Mesodermal cell (in vitro differentiated cells): ENCODE measurements around the gene CARD9.
A peak's percentile ranks its signal among the peaks of the same experiment; 100 is the strongest.

Experiments used
- H3K27ac ChIP-seq: 2 replicates; pipeline ENCODE4 v1.7.0; 2013; ENCODE audit warnings: mild to moderate bottlenecking, low read depth, low read length, moderate library complexity; ENCODE audit not compliant: severe bottlenecking
- H3K36me3 ChIP-seq: 2 replicates; pipeline ENCODE4 v1.7.1; 2013; ENCODE audit warnings: mild to moderate bottlenecking, low read length, moderate library complexity; ENCODE audit not compliant: control insufficient read depth, insufficient read depth
- H3K4me1 ChIP-seq: one replicate; pipeline ENCODE4 v1.7.1; 2013; ENCODE audit warnings: mild to moderate bottlenecking, low read length; ENCODE audit not compliant: insufficient read depth, control insufficient read depth, poor library complexity, severe bottlenecking
- H3K4me3 ChIP-seq: 2 replicates; pipeline ENCODE4 v1.7.0; 2013; ENCODE audit warnings: low read length, control low read depth, mild to moderate bottlenecking; ENCODE audit not compliant: insufficient read depth, poor library complexity, severe bottlenecking; ENCODE audit errors: extremely low read depth
- H3K9me3 ChIP-seq: 2 replicates; pipeline ENCODE4 v1.7.1; 2013; ENCODE audit warnings: mild to moderate bottlenecking, low read length, moderate library complexity; ENCODE audit not compliant: control insufficient read depth
- WGBS, 2 experiments: methylation state at CpG; one replicate each; pipeline ENCODE4 v1.1.5; 2013; ENCODE audit warnings: missing lambda C conversion rate in 2 of 2; ENCODE audit not compliant: insufficient coverage in 2 of 2; 5-methylcytosine and 5-hydroxymethylcytosine counted together

CARD9 gene

GRCh38 chr9:136346157-136346481, 27.4 kb downstream of the CARD9 start:
- H3K36me3 ChIP-seq, result peaks cover 24% of the 10 kb centered on the region
- H3K4me3 ChIP-seq, result no peak overlapping the region
- H3K4me1 ChIP-seq, result peaks cover 17% of the 10 kb centered on the region
- H3K9me3 ChIP-seq, result no peaks in the 10 kb centered on the region
- H3K27ac ChIP-seq, result peak overlapping the region; percentile 6
- WGBS, 2 experiments, result 75 to 85% methylated on average over 10 of the region's 10 CpGs

- H3K4me1 ChIP-seq, result peaks cover 17% of the 10 kb centered on the region
- H3K27ac ChIP-seq, result peak overlapping the region; percentile 6
- WGBS, 2 experiments, result 67 to 76% methylated on average over 37 to 41 of the region's 43 CpGs
- no peak overlapping the region for H3K4me3 ChIP-seq
- H3K36me3 ChIP-seq, result peaks cover 26% of the 10 kb centered on the region
- H3K9me3 ChIP-seq, result no peaks in the 10 kb centered on the region
Measured at GRCh38 chr9:136345281-136346156, 27.9 kb downstream of the CARD9 start.

GRCh38 chr9:136344544-136345280, 28.8 kb downstream of the CARD9 start:
- no peaks in the 10 kb centered on the region for H3K9me3 ChIP-seq
- no peak overlapping the region for H3K4me3 ChIP-seq
- WGBS, 2 experiments, result 89 to 91% methylated on average over 20 of the region's 21 CpGs
- peaks cover 17% of the 10 kb centered on the region for H3K4me1 ChIP-seq
- H3K27ac ChIP-seq, result no peak overlapping the region
- peaks cover 31% of the 10 kb centered on the region for H3K36me3 ChIP-seq

GRCh38 chr9:136343884-136344269, 29.6 kb downstream of the CARD9 start:
- Histone ChIP-seq H3K27ac (no peak overlapping the region), H3K36me3 (peaks cover 31% of the 10 kb centered on the region), H3K9me3 (no peaks in the 10 kb centered on the region), H3K4me3 (no peak overlapping the region), H3K4me1 (peaks cover 17% of the 10 kb centered on the region)
- 97 to 98% methylated on average over 22 to 24 of the region's 24 CpGs for WGBS, 2 experiments

- H3K27ac ChIP-seq, result peak overlapping the region; percentile 87
- peaks cover 35% of the 10 kb centered on the region for H3K36me3 ChIP-seq
- no peaks in the 10 kb centered on the region for H3K9me3 ChIP-seq
- H3K4me3 ChIP-seq, result no peak overlapping the region
- peaks cover 17% of the 10 kb centered on the region for H3K4me1 ChIP-seq
- WGBS, 2 experiments, result 69 to 83% methylated on average over 18 to 23 of the region's 23 CpGs
Measured at GRCh38 chr9:136343121-136343883, 30.2 kb downstream of the CARD9 start.

GRCh38 chr9:136342181-136343120, 31.0 kb downstream of the CARD9 start:
- Histone ChIP-seq H3K9me3 (no peaks in the 10 kb centered on the region), H3K27ac (peak overlapping the region; percentile 87), H3K36me3 (peaks cover 42% of the 10 kb centered on the region), H3K4me3 (peak overlapping the region; percentile 8), H3K4me1 (peaks cover 17% of the 10 kb centered on the region)
- 23 to 28% methylated on average over 38 to 47 of the region's 60 CpGs for WGBS, 2 experiments

- Histone ChIP-seq H3K27ac (peak overlapping the region; percentile 80), H3K4me3 (no peak overlapping the region), H3K4me1 (peaks cover 17% of the 10 kb centered on the region), H3K9me3 (no peaks in the 10 kb centered on the region), H3K36me3 (peaks cover 48% of the 10 kb centered on the region)
- 93 to 97% methylated on average over 9 of the region's 10 CpGs for WGBS, 2 experiments
Measured at GRCh38 chr9:136341769-136342168, 31.7 kb downstream of the CARD9 start.

- 97 to 99% methylated on average over 13 of the region's 18 CpGs for WGBS, 2 experiments
- Histone ChIP-seq H3K36me3 (peaks cover 54% of the 10 kb centered on the region), H3K4me1 (peaks cover 17% of the 10 kb centered on the region), H3K27ac (no peak overlapping the region), H3K9me3 (no peaks in the 10 kb centered on the region), H3K4me3 (no peak overlapping the region)
Measured at GRCh38 chr9:136341042-136341655, 32.3 kb downstream of the CARD9 start.

- no peak overlapping the region for H3K4me3 ChIP-seq
- H3K4me1 ChIP-seq, result peaks cover 22% of the 10 kb centered on the region
- 99% methylated on average over 19 to 25 of the region's 28 CpGs for WGBS, 2 experiments
- H3K9me3 ChIP-seq, result no peaks in the 10 kb centered on the region
- no peak overlapping the region for H3K27ac ChIP-seq
- H3K36me3 ChIP-seq, result peaks cover 54% of the 10 kb centered on the region
Measured at GRCh38 chr9:136340356-136341041, 33.0 kb downstream of the CARD9 start.
